IMR-90 (cell line): ENCODE results near the gene RNF17. TPM values are rescaled to one million over a fixed set of nuclear protein-coding genes. Genes with fewer than 3 reads are reported as not detected.

ENCODE experiments used
- ATAC-seq: fragments of 200-7000 bp; cut with Tn5 transposase; 2 replicates; pipeline ENCODE4 v1.9.1; 2020; ENCODE audit warnings: low read depth, mild to moderate bottlenecking, moderate library complexity
- BruUV-seq: library from RNA; stranded (reverse); fragments of 400-500 nt; replicated peaks from 2 replicates; lab custom pipeline; 2021; lab: Mats Ljungman, UMichigan
- CTCF ChIA-PET: fragments of 300-600 bp; formaldehyde crosslinking; extraction: SDS; loops from one replicate; lab custom pipeline; 2021; ENCODE audit warnings: antibody characterized with exemption; lab: Yijun Ruan, JAX
- POLR2A ChIA-PET: fragments of 300-600 bp; sonication (Branson Sonifier 250); formaldehyde crosslinking; loops from one replicate; lab custom pipeline; 2022; ENCODE audit warnings: antibody characterized with exemption; ENCODE audit not compliant: unreplicated experiment; lab: Charles Lee
- DNase-seq: peaks from one replicate; pipeline ENCODE4 v3.0.0; 2013
- H2AFZ ChIP-seq: replicated peaks from 2 replicates; pipeline ENCODE3; 2013; ENCODE audit warnings: low read length, mild to moderate bottlenecking; ENCODE audit not compliant: poor library complexity
- H2AK5ac ChIP-seq: 2 replicates; pipeline ENCODE4 v1.6.1; 2013; ENCODE audit warnings: low read depth, low read length, inconsistent platforms
- H2AK9ac ChIP-seq: replicated peaks from 2 replicates; pipeline ENCODE3; 2013; ENCODE audit warnings: mild to moderate bottlenecking, low read depth, low read length, moderate library complexity; ENCODE audit not compliant: poor library complexity
- H2BK120ac ChIP-seq: 2 replicates; pipeline ENCODE4 v1.6.1; 2013; ENCODE audit warnings: low read depth, low read length, inconsistent platforms
- H2BK15ac ChIP-seq: 3 replicates; pipeline ENCODE4 v1.6.1; 2013; ENCODE audit warnings: low read depth, low read length, inconsistent platforms
- H2BK20ac ChIP-seq: 2 replicates; pipeline ENCODE4 v1.6.1; 2013; ENCODE audit warnings: low read depth, mild to moderate bottlenecking, inconsistent platforms, low read length, moderate library complexity
- H2BK5ac ChIP-seq: 2 replicates; pipeline ENCODE4 v1.6.1; 2013; ENCODE audit warnings: mild to moderate bottlenecking, low read depth, low read length, inconsistent platforms; ENCODE audit not compliant: poor library complexity, severe bottlenecking
- H3K14ac ChIP-seq: replicated peaks from 2 replicates; pipeline ENCODE4 v1.6.1; 2013; ENCODE audit warnings: low read depth, low read length, inconsistent platforms
- H3K18ac ChIP-seq: 2 replicates; pipeline ENCODE4 v1.6.1; 2013; ENCODE audit warnings: low read depth, low read length, control low read depth
- H3K23ac ChIP-seq: 2 replicates; pipeline ENCODE4 v1.6.1; 2013; ENCODE audit warnings: low read depth, low read length, inconsistent platforms
- H3K27ac ChIP-seq: 2 replicates; pipeline ENCODE4 v1.5.1; 2013; ENCODE audit warnings: mild to moderate bottlenecking, control low read depth, low read length; ENCODE audit not compliant: insufficient read depth
- H3K27me3 ChIP-seq: 2 replicates; pipeline ENCODE4 v1.6.1; 2013; ENCODE audit warnings: low read length; ENCODE audit not compliant: control insufficient read depth, insufficient read depth
- H3K36me3 ChIP-seq: 2 replicates; pipeline ENCODE4 v1.6.1; 2013; ENCODE audit warnings: low read length, mixed read lengths; ENCODE audit not compliant: control insufficient read depth, insufficient read depth
- H3K4ac ChIP-seq: 2 replicates; pipeline ENCODE4 v1.6.1; 2013; ENCODE audit warnings: low read depth, low read length, inconsistent platforms
- H3K4me1 ChIP-seq: 2 replicates; pipeline ENCODE4 v1.6.1; 2013; ENCODE audit warnings: low read length, mixed read lengths; ENCODE audit not compliant: control insufficient read depth, insufficient read depth
- H3K4me2 ChIP-seq: 2 replicates; pipeline ENCODE4 v1.6.1; 2013; ENCODE audit warnings: low read depth, mild to moderate bottlenecking, control low read depth, low read length, moderate library complexity
- H3K4me3 ChIP-seq: 2 replicates; pipeline ENCODE4 v1.5.1; 2013; ENCODE audit warnings: low read depth, mild to moderate bottlenecking, control low read depth, low read length, moderate library complexity; ENCODE audit not compliant: insufficient read depth
- H3K56ac ChIP-seq: 2 replicates; pipeline ENCODE4 v1.6.1; 2013; ENCODE audit warnings: low read length, inconsistent platforms; ENCODE audit not compliant: insufficient read depth; ENCODE audit errors: extremely low read depth
- H3K79me1 ChIP-seq, 2 experiments: 2 replicates each; pipeline ENCODE4 v1.6.1; 2013; ENCODE audit warnings: low read length in 2 of 2, inconsistent platforms in 1 of 2, low read depth in 1 of 2
- H3K9ac ChIP-seq: 2 replicates; pipeline ENCODE4 v1.6.1; 2013; ENCODE audit warnings: low read depth, low read length, control low read depth
- H3K9me1 ChIP-seq: 2 replicates; pipeline ENCODE4 v1.6.1; 2013; ENCODE audit warnings: low read length, inconsistent platforms; ENCODE audit not compliant: insufficient read depth
- H3K9me3 ChIP-seq: 2 replicates; pipeline ENCODE4 v1.6.1; 2013; ENCODE audit warnings: low read length; ENCODE audit not compliant: control insufficient read depth, insufficient read depth
- H4K20me1 ChIP-seq: 2 replicates; pipeline ENCODE4 v1.6.1; 2013; ENCODE audit warnings: low read length, inconsistent platforms; ENCODE audit not compliant: insufficient read depth
- H4K5ac ChIP-seq: 2 replicates; pipeline ENCODE4 v1.6.1; 2013; ENCODE audit warnings: mild to moderate bottlenecking, low read depth, low read length, control low read depth
- H4K8ac ChIP-seq, 2 experiments: 2 replicates each; pipeline ENCODE4 v1.6.1; 2013; ENCODE audit warnings: low read depth in 2 of 2, low read length in 2 of 2, control low read depth in 1 of 2, inconsistent platforms in 1 of 2
- H4K91ac ChIP-seq: 2 replicates; pipeline ENCODE4 v1.6.1; 2013; ENCODE audit warnings: low read depth, low read length, inconsistent platforms; ENCODE audit not compliant: insufficient read depth
- WGBS, 2 experiments: methylation state at CpG; one replicate each; pipeline versions ENCODE4 v1.1.5 to v1.1.7; 2013; ENCODE audit warnings: missing lambda C conversion rate in 2 of 2; ENCODE audit not compliant: insufficient read length in 1 of 2; ENCODE audit errors: extremely low coverage in 2 of 2; 5-methylcytosine and 5-hydroxymethylcytosine counted together
- dilution Hi-C: fragments of 300-500 bp; cut with HindIII; formaldehyde crosslinking; loops from one replicate; pipeline ENCODE4 v1.14.3; 2018; ENCODE audit warnings: low sequenced_read_pairs; ENCODE audit not compliant: unreplicated experiment
- in situ Hi-C: fragments of 300-500 bp; cut with MboI; formaldehyde crosslinking; loops from 3 replicates; pipeline ENCODE4 v1.14.3; 2019; ENCODE audit warnings: low sequenced_read_pairs, inconsistent platforms, mixed read lengths
- intact Hi-C: fragments of 100-400 bp; cut with micrococcal nuclease; formaldehyde crosslinking; loops from 2 replicates; pipeline ENCODE4 v1.10.0; 2022
- polyA plus RNA-seq, 3 experiments: library from polyadenylated mRNA; depleted of rRNA; stranded (reverse); fragments of >200 nt; gene quantifications; 2 replicates each; pipeline ENCODE4 v1.2.3, GENCODE V29; 2012; ENCODE audit warnings: low replicate concordance in 1 of 3
- total RNA-seq: library from RNA; depleted of rRNA; stranded (reverse); fragments of >200 nt; gene quantifications from 2 replicates; pipeline ENCODE4 v1.2.3, GENCODE V29; 2012
- TF ChIP-seq, protein P1 (sequence below): fragments of 150-350 bp; IDR thresholded peaks from 2 replicates; pipeline ENCODE4 v1.6.1; 2017; ENCODE audit warnings: mild to moderate bottlenecking, antibody characterized with exemption, low read length, low read depth

Gene RNF17
- total and polyA plus RNA-seq, 2 of the 4 experiments (the other 2 are of a cell fraction): 0.03 to 0.18 TPM

DNA sequence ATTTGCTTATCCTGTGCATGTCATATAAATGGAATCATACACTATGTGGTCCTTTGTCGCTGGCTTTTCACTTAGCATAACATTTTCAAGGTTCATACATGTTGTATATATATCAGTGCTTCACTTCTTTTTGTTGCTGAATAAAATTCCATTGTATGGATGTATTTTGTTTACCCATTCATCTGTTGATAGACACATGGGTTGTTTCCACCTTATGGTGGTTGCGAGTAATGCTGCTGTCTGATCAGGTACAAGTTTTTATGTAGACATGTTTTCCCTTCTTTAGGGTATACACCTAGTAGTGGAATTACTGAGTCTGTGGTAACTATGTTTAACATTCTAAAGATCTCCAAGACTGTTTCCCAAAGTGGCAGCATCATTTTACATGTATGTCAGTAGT lies 102.5 kb downstream of the RNF17 start:
- Histone ChIP-seq H3K9me1 (no peaks in the 10 kb centered on the region), H3K23ac (no peak overlapping the region), H2AK9ac (no peak overlapping the region), H4K91ac (no peak overlapping the region), H2AK5ac (no peak overlapping the region), H3K4me3 (no peak overlapping the region), H3K79me1 (no peaks in the 10 kb centered on the region), H2BK5ac (no peak overlapping the region), H2BK20ac (no peak overlapping the region), H3K14ac (no peak overlapping the region), H3K18ac (no peak overlapping the region), H3K27me3 (peaks cover 4% of the 10 kb centered on the region), H3K56ac (no peak overlapping the region), H3K4me1 (no peaks in the 10 kb centered on the region), H2AFZ (no peak overlapping the region), H4K20me1 (no peaks in the 10 kb centered on the region), H3K9me3 (no peaks in the 10 kb centered on the region), H3K27ac (no peak overlapping the region), H4K8ac (no peak overlapping the region), H3K4me2 (no peak overlapping the region), H3K36me3 (no peaks in the 10 kb centered on the region), H2BK15ac (no peak overlapping the region), H3K4ac (no peak overlapping the region), H2BK120ac (no peak overlapping the region), H3K9ac (no peak overlapping the region), H4K5ac (no peak overlapping the region)
- CTCF ChIA-PET: interaction anchor here (1.1 kb wide), 1 partner anchor 101 kb away, joined by 4 read pairs; no protein-coding TSS in a partner anchor
- intact Hi-C loops: no loop called here
- no CpG with 5 or more reads among the region's 2 CpGs for WGBS, 2 experiments
- no TSS peak for BruUV-seq
- in situ Hi-C loops: no loop called here
- TF ChIP-seq, protein P1, sequence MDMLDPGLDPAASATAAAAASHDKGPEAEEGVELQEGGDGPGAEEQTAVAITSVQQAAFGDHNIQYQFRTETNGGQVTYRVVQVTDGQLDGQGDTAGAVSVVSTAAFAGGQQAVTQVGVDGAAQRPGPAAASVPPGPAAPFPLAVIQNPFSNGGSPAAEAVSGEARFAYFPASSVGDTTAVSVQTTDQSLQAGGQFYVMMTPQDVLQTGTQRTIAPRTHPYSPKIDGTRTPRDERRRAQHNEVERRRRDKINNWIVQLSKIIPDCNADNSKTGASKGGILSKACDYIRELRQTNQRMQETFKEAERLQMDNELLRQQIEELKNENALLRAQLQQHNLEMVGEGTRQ: no peak
- DNase-seq (no peak), ATAC-seq (no peak)
- dilution Hi-C loops: no loop called here
- POLR2A ChIA-PET: interaction anchor here (0.6 kb wide), 1 partner anchor 1766 kb away, joined by 19 read pairs; no protein-coding TSS in a partner anchor
